Panc1 (cell line): ENCODE results near the gene FGA. TPM values are rescaled to one million over a fixed set of nuclear protein-coding genes. Genes with fewer than 3 reads are reported as not detected.
"Not testable (repeated sequence)": the region's sequence is repeated elsewhere in the genome, so short reads cannot be mapped to it uniquely, and the experiment has no call there.

Experiments used
- ATAC-seq: fragments of 200-7000 bp; cut with Tn5 transposase; 2 replicates; pipeline ENCODE4 v1.9.1; 2020; ENCODE audit warnings: mild to moderate bottlenecking, moderate library complexity
- BruUV-seq: library from RNA; stranded (reverse); fragments of 400-500 nt; replicated peaks from 2 replicates; lab custom pipeline; 2021; lab: Mats Ljungman, UMichigan
- CTCF ChIA-PET: fragments of 300-600 bp; sonication (Branson Sonifier 250); formaldehyde crosslinking; loops from one replicate; lab custom pipeline; 2022; ENCODE audit warnings: antibody characterized with exemption; lab: Charles Lee
- POLR2A ChIA-PET: fragments of 300-600 bp; sonication (Branson Sonifier 250); formaldehyde crosslinking; loops from one replicate; lab custom pipeline; 2022; ENCODE audit warnings: antibody characterized with exemption; lab: Charles Lee
- DNase-seq: peaks from one replicate; pipeline ENCODE4 v3.0.0-alpha.2; 2010; ENCODE audit warnings: low read depth, low spot score
- H3K27ac ChIP-seq: 2 replicates; pipeline ENCODE4 v1.5.1; 2011; ENCODE audit warnings: mild to moderate bottlenecking, low read length, inconsistent platforms
- H3K27me3 ChIP-seq: fragments of 200-500 bp; sonication (Bioruptor generic); 2 replicates; pipeline ENCODE4 v1.6.0; 2014; ENCODE audit warnings: low read length, inconsistent platforms; ENCODE audit not compliant: control insufficient read depth, insufficient read depth
- H3K36me3 ChIP-seq: fragments of 200-500 bp; sonication (Bioruptor generic); 2 replicates; pipeline ENCODE4 v1.5.1; 2014; ENCODE audit warnings: inconsistent platforms, mild to moderate bottlenecking, low read length, moderate library complexity; ENCODE audit not compliant: control insufficient read depth, insufficient read depth
- H3K4me1 ChIP-seq: 2 replicates; pipeline ENCODE4 v1.5.1; 2011; ENCODE audit warnings: inconsistent platforms, mild to moderate bottlenecking, low read length, moderate library complexity; ENCODE audit not compliant: control insufficient read depth, insufficient read depth
- H3K4me3 ChIP-seq, 2 experiments: 2 replicates each; pipeline ENCODE4 v1.5.1; 2011 to 2012; ENCODE audit warnings: low read depth in 2 of 2, low read length in 2 of 2, mild to moderate bottlenecking in 2 of 2, inconsistent platforms in 1 of 2, moderate library complexity in 1 of 2
- H3K9me3 ChIP-seq: fragments of 200-500 bp; sonication (Bioruptor generic); 2 replicates; pipeline ENCODE4 v1.5.1; 2014; ENCODE audit warnings: low read depth, mild to moderate bottlenecking, inconsistent platforms, low read length, moderate library complexity; ENCODE audit not compliant: control insufficient read depth, insufficient read depth
- POLR2AphosphoS5 ChIP-seq: IDR thresholded peaks from 2 replicates; pipeline ENCODE4 v1.6.1; 2012; ENCODE audit warnings: mild to moderate bottlenecking, low read depth, low read length, moderate library complexity
- SIN3A ChIP-seq: IDR thresholded peaks from 2 replicates; pipeline ENCODE4 v1.6.1; 2012; ENCODE audit warnings: low read depth, mild to moderate bottlenecking, low read length, moderate library complexity, borderline replicate concordance; ENCODE audit not compliant: insufficient read depth
- TCF7L2 ChIP-seq: IDR thresholded peaks from 2 replicates; pipeline ENCODE4 v1.6.1; 2011; ENCODE audit warnings: mild to moderate bottlenecking, low read depth, low read length, inconsistent platforms
- in situ Hi-C: cut with HindIII; loops from 2 replicates; pipeline ENCODE4 v1.10.0; 2016; ENCODE audit warnings: low sequenced_read_pairs, low pct_unique_long_range_greater_than_20kb
- intact Hi-C: fragments of 100-400 bp; cut with micrococcal nuclease; formaldehyde crosslinking; loops from one replicate; pipeline ENCODE4 v1.10.0; 2022; ENCODE audit not compliant: unreplicated experiment
- total RNA-seq: library from RNA; stranded (reverse); gene quantifications from one replicate; pipeline ENCODE4 v1.2.1, GENCODE V29; 2021; ENCODE audit not compliant: unreplicated experiment
- TF ChIP-seq, protein P1 (sequence below), 2 experiments: IDR thresholded peaks; 2 replicates each; pipeline ENCODE4 v1.6.1; 2011 to 2012; ENCODE audit warnings: low read depth in 2 of 2, control low read depth in 1 of 2, low read length in 1 of 2, mild to moderate bottlenecking in 1 of 2, moderate library complexity in 1 of 2; ENCODE audit not compliant: insufficient read depth in 1 of 2
- TF ChIP-seq, protein P2 (sequence below): fragments of 450-650 bp; IDR thresholded peaks from 2 replicates; pipeline ENCODE4 v1.5.1; 2017; ENCODE audit warnings: mild to moderate bottlenecking

FGA gene
- total RNA-seq, 1 experiment from 2014 or later = 2.7 TPM

DNA sequence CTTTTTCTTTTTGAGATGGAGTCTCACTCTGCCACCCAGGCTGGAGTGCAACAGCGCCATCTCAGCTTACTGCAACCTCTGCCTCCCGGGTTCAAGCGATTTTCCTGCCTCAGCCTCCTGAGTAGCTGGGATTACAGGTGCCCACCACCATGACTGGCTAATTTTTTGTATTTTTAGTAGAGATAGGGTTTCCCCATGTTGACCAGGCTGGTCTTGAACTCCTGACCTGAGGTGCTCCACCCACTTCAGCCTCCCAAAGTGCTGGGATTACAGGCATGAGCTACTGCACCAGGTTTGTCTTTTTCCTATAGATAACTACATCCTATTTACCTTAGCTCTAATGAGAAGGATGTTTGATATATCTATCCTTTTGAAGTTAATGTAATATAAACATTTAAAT, 3.8 kb upstream of the FGA start:
- CTCF ChIA-PET, intact Hi-C loops, H3K27me3 ChIP-seq, H3K9me3 ChIP-seq, H3K4me1 ChIP-seq, H3K4me3 ChIP-seq, POLR2A ChIA-PET, BruUV-seq, ATAC-seq, H3K27ac ChIP-seq, H3K36me3 ChIP-seq, DNase-seq, in situ Hi-C loops: not testable (repeated sequence)

DNA sequence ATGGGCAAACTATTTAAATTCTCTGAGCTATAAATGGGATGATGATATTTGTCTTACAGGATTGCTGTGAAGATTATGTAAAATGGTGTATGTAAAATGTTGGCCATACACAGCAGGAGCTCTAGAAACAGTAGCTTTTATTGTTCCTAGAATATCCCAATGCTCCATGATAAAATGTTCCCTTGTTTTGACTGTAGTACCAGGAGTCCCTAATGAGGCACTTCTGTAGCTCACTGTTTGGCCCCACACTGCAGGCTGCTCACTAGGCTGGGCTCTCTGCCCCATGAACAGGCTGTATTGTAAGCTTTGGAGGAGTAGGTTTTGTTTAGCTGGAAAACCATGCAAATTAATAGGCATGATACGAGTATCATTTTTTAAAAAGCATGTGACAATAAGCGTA, 3.3 kb upstream of the FGA start:
- Histone ChIP-seq H3K4me1 (no peaks in the 10 kb centered on the region), H3K27ac (no peak overlapping the region), H3K36me3 (no peaks in the 10 kb centered on the region), H3K4me3 (no peak overlapping the region), H3K9me3 (no peaks in the 10 kb centered on the region), H3K27me3 (no peaks in the 10 kb centered on the region)
- DNase-seq = no peak
- intact Hi-C loops (no loop called here), in situ Hi-C loops (no loop called here)
- TF ChIP-seq, protein P1, sequence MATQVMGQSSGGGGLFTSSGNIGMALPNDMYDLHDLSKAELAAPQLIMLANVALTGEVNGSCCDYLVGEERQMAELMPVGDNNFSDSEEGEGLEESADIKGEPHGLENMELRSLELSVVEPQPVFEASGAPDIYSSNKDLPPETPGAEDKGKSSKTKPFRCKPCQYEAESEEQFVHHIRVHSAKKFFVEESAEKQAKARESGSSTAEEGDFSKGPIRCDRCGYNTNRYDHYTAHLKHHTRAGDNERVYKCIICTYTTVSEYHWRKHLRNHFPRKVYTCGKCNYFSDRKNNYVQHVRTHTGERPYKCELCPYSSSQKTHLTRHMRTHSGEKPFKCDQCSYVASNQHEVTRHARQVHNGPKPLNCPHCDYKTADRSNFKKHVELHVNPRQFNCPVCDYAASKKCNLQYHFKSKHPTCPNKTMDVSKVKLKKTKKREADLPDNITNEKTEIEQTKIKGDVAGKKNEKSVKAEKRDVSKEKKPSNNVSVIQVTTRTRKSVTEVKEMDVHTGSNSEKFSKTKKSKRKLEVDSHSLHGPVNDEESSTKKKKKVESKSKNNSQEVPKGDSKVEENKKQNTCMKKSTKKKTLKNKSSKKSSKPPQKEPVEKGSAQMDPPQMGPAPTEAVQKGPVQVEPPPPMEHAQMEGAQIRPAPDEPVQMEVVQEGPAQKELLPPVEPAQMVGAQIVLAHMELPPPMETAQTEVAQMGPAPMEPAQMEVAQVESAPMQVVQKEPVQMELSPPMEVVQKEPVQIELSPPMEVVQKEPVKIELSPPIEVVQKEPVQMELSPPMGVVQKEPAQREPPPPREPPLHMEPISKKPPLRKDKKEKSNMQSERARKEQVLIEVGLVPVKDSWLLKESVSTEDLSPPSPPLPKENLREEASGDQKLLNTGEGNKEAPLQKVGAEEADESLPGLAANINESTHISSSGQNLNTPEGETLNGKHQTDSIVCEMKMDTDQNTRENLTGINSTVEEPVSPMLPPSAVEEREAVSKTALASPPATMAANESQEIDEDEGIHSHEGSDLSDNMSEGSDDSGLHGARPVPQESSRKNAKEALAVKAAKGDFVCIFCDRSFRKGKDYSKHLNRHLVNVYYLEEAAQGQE (IDR thresholded peaks at IDR 0.05; ENCODE audit: insufficient read depth in 1 of 2, low read depth in 2 of 2, low read length in 1 of 2) = no peak
- TF ChIP-seq TCF7L2 (no peak), SIN3A (no peak), POLR2AphosphoS5 (no peak)
- TF ChIP-seq, protein P2, sequence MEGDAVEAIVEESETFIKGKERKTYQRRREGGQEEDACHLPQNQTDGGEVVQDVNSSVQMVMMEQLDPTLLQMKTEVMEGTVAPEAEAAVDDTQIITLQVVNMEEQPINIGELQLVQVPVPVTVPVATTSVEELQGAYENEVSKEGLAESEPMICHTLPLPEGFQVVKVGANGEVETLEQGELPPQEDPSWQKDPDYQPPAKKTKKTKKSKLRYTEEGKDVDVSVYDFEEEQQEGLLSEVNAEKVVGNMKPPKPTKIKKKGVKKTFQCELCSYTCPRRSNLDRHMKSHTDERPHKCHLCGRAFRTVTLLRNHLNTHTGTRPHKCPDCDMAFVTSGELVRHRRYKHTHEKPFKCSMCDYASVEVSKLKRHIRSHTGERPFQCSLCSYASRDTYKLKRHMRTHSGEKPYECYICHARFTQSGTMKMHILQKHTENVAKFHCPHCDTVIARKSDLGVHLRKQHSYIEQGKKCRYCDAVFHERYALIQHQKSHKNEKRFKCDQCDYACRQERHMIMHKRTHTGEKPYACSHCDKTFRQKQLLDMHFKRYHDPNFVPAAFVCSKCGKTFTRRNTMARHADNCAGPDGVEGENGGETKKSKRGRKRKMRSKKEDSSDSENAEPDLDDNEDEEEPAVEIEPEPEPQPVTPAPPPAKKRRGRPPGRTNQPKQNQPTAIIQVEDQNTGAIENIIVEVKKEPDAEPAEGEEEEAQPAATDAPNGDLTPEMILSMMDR = no peak
- no peak for ATAC-seq
- ChIA-PET POLR2A (no interaction called here), CTCF (no interaction called here)
- BruUV-seq = no TSS peak

DNA sequence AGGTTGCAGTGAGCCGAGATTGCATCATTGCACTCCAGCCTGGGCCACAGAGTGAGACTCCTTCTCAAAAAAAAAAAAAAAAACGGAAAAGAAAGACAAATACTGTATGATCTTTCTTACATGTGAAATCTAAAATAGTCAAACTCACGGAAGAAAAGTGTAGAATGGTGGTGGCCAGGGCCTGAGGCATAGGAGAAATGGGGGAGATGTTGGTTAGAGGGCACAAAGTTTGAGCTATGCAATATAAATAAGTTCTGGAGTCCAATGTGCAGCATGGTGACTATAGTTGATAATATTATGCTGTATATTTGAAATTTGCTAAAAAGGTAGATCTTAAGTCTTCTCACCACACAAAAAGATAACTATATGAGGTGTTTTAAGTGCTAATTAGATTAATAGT, 1.3 kb upstream of the FGA start:
- no peaks in the 10 kb centered on the region for H3K36me3 ChIP-seq
- ATAC-seq (no peak), DNase-seq (no peak)
- no peak overlapping the region for H3K4me3 ChIP-seq
- in situ Hi-C loops (no loop called here), intact Hi-C loops (no loop called here)
- H3K27ac ChIP-seq = no peak overlapping the region
- TF ChIP-seq POLR2AphosphoS5 (no peak), SIN3A (no peak), TCF7L2 (no peak)
- TF ChIP-seq, protein P2 = no peak
- TF ChIP-seq, protein P1 (IDR thresholded peaks at IDR 0.05; ENCODE audit: insufficient read depth in 1 of 2, low read depth in 2 of 2, low read length in 1 of 2) = no peak
- no peaks in the 10 kb centered on the region for H3K9me3 ChIP-seq
- ChIA-PET CTCF (no interaction called here), POLR2A (no interaction called here)
- no peaks in the 10 kb centered on the region for H3K27me3 ChIP-seq
- no TSS peak for BruUV-seq
- H3K4me1 ChIP-seq = no peaks in the 10 kb centered on the region
